GM18517 (cell line): ENCODE data around the gene WDFY4.

Experiments
- ATAC-seq: cut with Tn5 transposase; IDR thresholded peaks from one replicate; pipeline ENCODE4 v1.9.1; 2021; ENCODE audit warnings: mild to moderate bottlenecking, moderate library complexity; ENCODE audit not compliant: unreplicated experiment

Gene WDFY4

GRCh38 chr10:48806342-48806741 lies 121.7 kb downstream of the WDFY4 start:
- no peak for ATAC-seq

- no peak for ATAC-seq
Measured at GRCh38 chr10:48807791-48808470, 123.3 kb downstream of the WDFY4 start.

- ATAC-seq, result no peak
Measured at GRCh38 chr10:48809261-48809660, 124.6 kb downstream of the WDFY4 start.

GRCh38 chr10:48811461-48811860 lies 126.8 kb downstream of the WDFY4 start:
- ATAC-seq, result no peak

GRCh38 chr10:48811917-48812316 lies 127.2 kb downstream of the WDFY4 start:
- ATAC-seq, result no peak

GRCh38 chr10:48813291-48813690 lies 128.6 kb downstream of the WDFY4 start:
- ATAC-seq, result no peak

- ATAC-seq, result no peak
Measured at GRCh38 chr10:48813825-48814224, 129.2 kb downstream of the WDFY4 start.

- ATAC-seq, result no peak
Measured at GRCh38 chr10:48814933-48815332, 130.3 kb downstream of the WDFY4 start.

GRCh38 chr10:48817141-48817540 lies 132.5 kb downstream of the WDFY4 start:
- no peak for ATAC-seq

GRCh38 chr10:48818081-48818480 lies 133.4 kb downstream of the WDFY4 start:
- ATAC-seq, result no peak

GRCh38 chr10:48818861-48819520 lies 134.3 kb downstream of the WDFY4 start:
- ATAC-seq, result no peak

GRCh38 chr10:48819783-48820182 lies 135.1 kb downstream of the WDFY4 start:
- ATAC-seq, result no peak

GRCh38 chr10:48820231-48820630 lies 135.6 kb downstream of the WDFY4 start:
- ATAC-seq, result no peak

- ATAC-seq, result no peak
Measured at GRCh38 chr10:48820699-48821098, 136.0 kb downstream of the WDFY4 start.

- no peak for ATAC-seq
Measured at GRCh38 chr10:48821111-48821510, 136.4 kb downstream of the WDFY4 start.

- no peak for ATAC-seq
Measured at GRCh38 chr10:48821692-48822091, 137.0 kb downstream of the WDFY4 start.

- ATAC-seq, result no peak
Measured at GRCh38 chr10:48833674-48834073, 149.0 kb downstream of the WDFY4 start.

GRCh38 chr10:48834189-48834965 lies 149.7 kb downstream of the WDFY4 start:
- no peak for ATAC-seq

- no peak for ATAC-seq
Measured at GRCh38 chr10:48835781-48836180, 151.1 kb downstream of the WDFY4 start.

GRCh38 chr10:48836605-48837004 lies 151.9 kb downstream of the WDFY4 start:
- no peak for ATAC-seq

GRCh38 chr10:48838834-48839233 lies 154.2 kb downstream of the WDFY4 start:
- no peak for ATAC-seq
